H1 (cell line): Measurements from ENCODE around the gene IL3. TPM values are rescaled to one million over a fixed set of nuclear protein-coding genes. Genes with fewer than 3 reads are reported as not detected.

Experiments used
- JUN ChIP-seq: IDR thresholded peaks from 2 replicates; pipeline ENCODE4 v1.6.1; 2011; ENCODE audit warnings: low read depth, mild to moderate bottlenecking, improper control_type of control experiment, low read length
- SP4 ChIP-seq: IDR thresholded peaks from 2 replicates; pipeline ENCODE4 v1.6.1; 2012; ENCODE audit warnings: low read length, inconsistent platforms
- TAF7 ChIP-seq: optimal IDR thresholded peaks from 2 replicates; pipeline ENCODE3; 2011; ENCODE audit warnings: low read depth, mild to moderate bottlenecking, inconsistent platforms, low read length, moderate library complexity, borderline replicate concordance
- TEAD4 ChIP-seq: IDR thresholded peaks from 2 replicates; pipeline ENCODE4 v1.6.1; 2012; ENCODE audit warnings: low read depth, low read length, inconsistent platforms, mixed read lengths
- polyA plus RNA-seq, 7 experiments: library from polyadenylated mRNA; depleted of rRNA in 3 of 7; stranded (reverse) in 5 of 7; unstranded in 2 of 7; fragments of >200 nt in 5 of 7; fragments of 200-250 nt in 2 of 7; gene quantifications; 1 replicate in 5 of 7; 2 replicates in 1 of 7; 4 replicates in 1 of 7; pipeline versions ENCODE4 v1.2.1 to v1.2.3, GENCODE V29; 2011 to 2013; ENCODE audit warnings: missing spikeins in 2 of 7, mixed read lengths in 2 of 7
- total RNA-seq: library from RNA; stranded (reverse); fragmentation: NEBNext Ultra II Directional; extraction: Animal tissue kit (Norgen Biotek cat#: 25700); gene quantifications from 2 replicates; pipeline ENCODE4 v1.2.1, GENCODE V29; 2021
- TF ChIP-seq, protein P1 (sequence below), 3 experiments: IDR thresholded peaks; 1 replicate in 2 of 3; 2 replicates in 1 of 3; pipeline versions ENCODE4 v1.5.1 to v1.6.1; 2011; ENCODE audit warnings: low read length in 3 of 3, mild to moderate bottlenecking in 3 of 3, inconsistent platforms in 2 of 3, low read depth in 1 of 3, moderate library complexity in 1 of 3; ENCODE audit not compliant: insufficient read depth in 1 of 3; ENCODE audit errors: control extremely low read depth in 1 of 3

IL3 gene
- total and polyA plus RNA-seq, 2 of the 8 experiments (the other 6 are each of a cell fraction or from before 2014, with no cell fraction given), result not detected

GRCh38 chr5:132075719-132076077, 15.2 kb downstream of the IL3 start (continued):
- TF ChIP-seq, protein P1, sequence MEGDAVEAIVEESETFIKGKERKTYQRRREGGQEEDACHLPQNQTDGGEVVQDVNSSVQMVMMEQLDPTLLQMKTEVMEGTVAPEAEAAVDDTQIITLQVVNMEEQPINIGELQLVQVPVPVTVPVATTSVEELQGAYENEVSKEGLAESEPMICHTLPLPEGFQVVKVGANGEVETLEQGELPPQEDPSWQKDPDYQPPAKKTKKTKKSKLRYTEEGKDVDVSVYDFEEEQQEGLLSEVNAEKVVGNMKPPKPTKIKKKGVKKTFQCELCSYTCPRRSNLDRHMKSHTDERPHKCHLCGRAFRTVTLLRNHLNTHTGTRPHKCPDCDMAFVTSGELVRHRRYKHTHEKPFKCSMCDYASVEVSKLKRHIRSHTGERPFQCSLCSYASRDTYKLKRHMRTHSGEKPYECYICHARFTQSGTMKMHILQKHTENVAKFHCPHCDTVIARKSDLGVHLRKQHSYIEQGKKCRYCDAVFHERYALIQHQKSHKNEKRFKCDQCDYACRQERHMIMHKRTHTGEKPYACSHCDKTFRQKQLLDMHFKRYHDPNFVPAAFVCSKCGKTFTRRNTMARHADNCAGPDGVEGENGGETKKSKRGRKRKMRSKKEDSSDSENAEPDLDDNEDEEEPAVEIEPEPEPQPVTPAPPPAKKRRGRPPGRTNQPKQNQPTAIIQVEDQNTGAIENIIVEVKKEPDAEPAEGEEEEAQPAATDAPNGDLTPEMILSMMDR (IDR thresholded peaks at IDR 0.05; ENCODE audit: control extremely low read depth in 1 of 3, insufficient read depth in 1 of 3, low read depth in 1 of 3, low read length in 3 of 3), result no peak
- TF ChIP-seq SP4, result no peak
- TF ChIP-seq TEAD4, result no peak
- no peak for TF ChIP-seq JUN
- no peak for TF ChIP-seq TAF7
